GM12891 (cell line): ENCODE results near the gene SDF2.

Experiments used
- DNase-seq: peaks from one replicate; pipeline ENCODE4 v3.0.0; 2011; ENCODE audit warnings: low spot score; ENCODE audit not compliant: insufficient read length
- FAIRE-seq: peaks from 2 replicates; lab custom pipeline; 2011; peaks lifted over from hg19 to GRCh38; lab: Jason Lieb, UNC
- PAX5 ChIP-seq: IDR thresholded peaks from 2 replicates; pipeline ENCODE4 v1.6.1; 2011; ENCODE audit warnings: low read length, moderate library complexity, mild to moderate bottlenecking; ENCODE audit not compliant: insufficient read depth, severe bottlenecking
- POLR2A ChIP-seq: IDR thresholded peaks from 2 replicates; pipeline ENCODE4 v1.6.1; 2011; ENCODE audit warnings: low read depth, low read length, control low read depth
- POLR2AphosphoS5 ChIP-seq: IDR thresholded peaks from 2 replicates; pipeline ENCODE4 v1.6.1; 2011; ENCODE audit warnings: low read depth, low read length, control low read depth
- POU2F2 ChIP-seq: IDR thresholded peaks from 2 replicates; pipeline ENCODE4 v1.6.1; 2011; ENCODE audit warnings: low read depth, mild to moderate bottlenecking, control low read depth, low read length, moderate library complexity
- SPI1 ChIP-seq: IDR thresholded peaks from 2 replicates; pipeline ENCODE4 v1.6.1; 2011; ENCODE audit warnings: low read depth, low read length, control low read depth
- TAF1 ChIP-seq: IDR thresholded peaks from 2 replicates; pipeline ENCODE4 v1.6.1; 2011; ENCODE audit warnings: low read depth, low read length, control low read depth

Gene SDF2

GRCh38 chr17:28702752-28703150 is 41.0 kb upstream of the SDF2 start:
- no peak for FAIRE-seq
- DNase-seq = no peak
- TF ChIP-seq PAX5 = no peak
- TF ChIP-seq SPI1 = no peak
- no peak for TF ChIP-seq POU2F2
- TF ChIP-seq TAF1 = no peak
- TF ChIP-seq POLR2A = no peak
- TF ChIP-seq POLR2AphosphoS5 = no peak

- FAIRE-seq (no peak), DNase-seq (no peak)
- TF ChIP-seq POLR2AphosphoS5 = no peak
- no peak for TF ChIP-seq POLR2A
- TF ChIP-seq TAF1 = no peak
- no peak for TF ChIP-seq PAX5
- TF ChIP-seq POU2F2 = no peak
Observed at GRCh38 chr17:28702026-28702751, 40.5 kb upstream of the SDF2 start.

GRCh38 chr17:28700830-28701492 is 39.3 kb upstream of the SDF2 start:
- FAIRE-seq (no peak), DNase-seq (no peak)
- TF ChIP-seq TAF1 (no peak), POLR2AphosphoS5 (no peak), POU2F2 (no peak), PAX5 (no peak), POLR2A (no peak), SPI1 (no peak)

GRCh38 chr17:28700278-28700677 is 38.6 kb upstream of the SDF2 start:
- FAIRE-seq (no peak), DNase-seq (no peak)
- no peak for TF ChIP-seq POU2F2
- no peak for TF ChIP-seq PAX5
- TF ChIP-seq POLR2A = no peak
- no peak for TF ChIP-seq SPI1
- TF ChIP-seq TAF1 = no peak
- TF ChIP-seq POLR2AphosphoS5 = no peak

GRCh38 chr17:28698253-28698941 is 36.7 kb upstream of the SDF2 start:
- DNase-seq (no peak), FAIRE-seq (no peak)
- TF ChIP-seq POLR2AphosphoS5 (0 out of 2 replicates have a peak, but pooled peaks have one; percentile 39), TAF1 (no peak), SPI1 (0 out of 2 replicates have a peak, but pooled peaks have one; percentile 11)

- TF ChIP-seq TAF1 (no peak), SPI1 (no peak), PAX5 (no peak), POLR2AphosphoS5 (no peak), POLR2A (no peak), POU2F2 (no peak)
- no peak for FAIRE-seq
- DNase-seq = no peak
Observed at GRCh38 chr17:28693869-28694268, 32.2 kb upstream of the SDF2 start.

GRCh38 chr17:28689011-28689410 is 27.3 kb upstream of the SDF2 start:
- TF ChIP-seq POLR2AphosphoS5 (no peak), PAX5 (no peak), SPI1 (no peak), POU2F2 (no peak), POLR2A (no peak), TAF1 (no peak)
- FAIRE-seq (no peak), DNase-seq (no peak)

- no peak for TF ChIP-seq POLR2AphosphoS5
- no peak for TF ChIP-seq PAX5
- no peak for TF ChIP-seq POLR2A
- no peak for TF ChIP-seq POU2F2
- no peak for TF ChIP-seq SPI1
- no peak for TF ChIP-seq TAF1
- DNase-seq = no peak
- FAIRE-seq = no peak
Observed at GRCh38 chr17:28688481-28688880, 26.8 kb upstream of the SDF2 start.

- FAIRE-seq (no peak), DNase-seq (no peak)
- no peak for TF ChIP-seq POLR2A
- no peak for TF ChIP-seq POU2F2
- TF ChIP-seq PAX5 = no peak
- TF ChIP-seq SPI1 = no peak
- no peak for TF ChIP-seq POLR2AphosphoS5
- TF ChIP-seq TAF1 = no peak
Observed at GRCh38 chr17:28686296-28686695, 24.6 kb upstream of the SDF2 start.
